Epithelial cell of esophagus (primary cell): Measurements from ENCODE around the gene TATDN2.

Experiments used
- DNase-seq: peaks from one replicate; pipeline ENCODE4 v3.0.0; 2010; ENCODE audit warnings: low read depth
- H3K4me3 ChIP-seq: 2 replicates; pipeline ENCODE4 v1.5.1; 2011; ENCODE audit warnings: mild to moderate bottlenecking, low read length, control low read depth
- TF ChIP-seq, protein P1 (sequence below): IDR thresholded peaks from 2 replicates; pipeline ENCODE4 v1.5.1; 2011; ENCODE audit warnings: low read depth, mild to moderate bottlenecking, low read length, control low read depth, inconsistent platforms; ENCODE audit not compliant: insufficient read depth; ENCODE audit errors: missing control alignments

TATDN2 gene

DNA sequence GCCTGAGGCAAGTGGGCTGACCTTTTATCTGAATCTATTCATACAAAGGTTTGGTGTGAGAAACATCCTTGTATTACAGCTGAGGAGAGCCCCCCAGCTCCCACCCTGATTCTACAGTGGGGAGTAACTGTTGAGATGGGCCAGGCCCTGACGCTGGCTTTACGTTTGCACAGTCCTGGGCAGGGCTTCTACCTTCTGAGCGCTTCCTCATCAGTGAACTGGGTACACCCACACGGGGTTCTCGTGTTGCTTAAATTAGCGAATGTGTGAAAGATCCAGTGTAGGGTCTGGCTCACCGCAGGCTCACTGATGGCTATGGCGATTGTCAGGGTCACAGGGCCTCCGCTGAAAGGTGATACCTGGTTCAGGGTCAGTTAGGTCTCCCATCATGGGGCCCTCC is 51.8 kb downstream of the TATDN2 start:
- TF ChIP-seq, protein P1, sequence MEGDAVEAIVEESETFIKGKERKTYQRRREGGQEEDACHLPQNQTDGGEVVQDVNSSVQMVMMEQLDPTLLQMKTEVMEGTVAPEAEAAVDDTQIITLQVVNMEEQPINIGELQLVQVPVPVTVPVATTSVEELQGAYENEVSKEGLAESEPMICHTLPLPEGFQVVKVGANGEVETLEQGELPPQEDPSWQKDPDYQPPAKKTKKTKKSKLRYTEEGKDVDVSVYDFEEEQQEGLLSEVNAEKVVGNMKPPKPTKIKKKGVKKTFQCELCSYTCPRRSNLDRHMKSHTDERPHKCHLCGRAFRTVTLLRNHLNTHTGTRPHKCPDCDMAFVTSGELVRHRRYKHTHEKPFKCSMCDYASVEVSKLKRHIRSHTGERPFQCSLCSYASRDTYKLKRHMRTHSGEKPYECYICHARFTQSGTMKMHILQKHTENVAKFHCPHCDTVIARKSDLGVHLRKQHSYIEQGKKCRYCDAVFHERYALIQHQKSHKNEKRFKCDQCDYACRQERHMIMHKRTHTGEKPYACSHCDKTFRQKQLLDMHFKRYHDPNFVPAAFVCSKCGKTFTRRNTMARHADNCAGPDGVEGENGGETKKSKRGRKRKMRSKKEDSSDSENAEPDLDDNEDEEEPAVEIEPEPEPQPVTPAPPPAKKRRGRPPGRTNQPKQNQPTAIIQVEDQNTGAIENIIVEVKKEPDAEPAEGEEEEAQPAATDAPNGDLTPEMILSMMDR = no peak
- DNase-seq = no peak
- H3K4me3 ChIP-seq = no peak overlapping the region

DNA sequence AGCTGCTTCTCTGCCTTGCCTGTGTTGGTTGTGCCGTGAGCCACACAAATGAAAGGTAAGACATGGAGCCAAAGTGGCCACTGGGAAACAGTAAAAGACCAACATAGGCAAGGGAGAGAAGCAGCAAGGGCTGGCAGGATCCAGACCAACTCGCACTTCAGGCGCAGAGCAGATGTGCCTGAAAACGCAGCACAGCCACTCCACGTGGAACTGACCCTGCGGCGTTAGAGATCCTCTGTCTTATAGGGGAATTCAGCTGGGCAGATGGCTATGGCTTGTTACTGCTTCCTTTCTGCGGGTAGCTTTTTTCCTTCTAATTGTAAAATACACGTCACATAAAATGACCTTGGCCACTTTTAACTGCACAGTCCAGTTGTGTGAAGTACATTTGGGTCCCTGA is 54.8 kb downstream of the TATDN2 start:
- TF ChIP-seq, protein P1 = no peak
- no peak for DNase-seq
- H3K4me3 ChIP-seq = no peak overlapping the region

DNA sequence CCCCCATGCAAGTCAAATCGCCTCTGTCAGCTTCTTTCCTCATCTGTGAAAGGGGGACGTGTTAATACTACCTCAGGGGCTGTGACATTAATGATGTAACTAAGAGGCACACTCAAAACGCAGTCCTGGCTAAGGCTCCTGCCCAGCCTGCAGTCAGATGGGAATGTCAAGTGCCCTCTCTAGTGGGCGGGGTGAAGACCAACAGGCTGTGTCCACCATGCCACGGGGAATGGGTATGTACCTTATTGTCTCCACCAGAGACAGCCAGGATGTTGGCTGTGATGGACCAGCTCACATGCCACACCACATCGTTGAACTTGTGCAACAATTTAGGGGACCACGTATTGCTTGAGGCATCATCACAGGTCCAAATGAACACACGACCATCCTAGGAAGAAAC is 55.5 kb downstream of the TATDN2 start:
- DNase-seq = no peak
- no peak overlapping the region for H3K4me3 ChIP-seq
- TF ChIP-seq, protein P1 = no peak

DNA sequence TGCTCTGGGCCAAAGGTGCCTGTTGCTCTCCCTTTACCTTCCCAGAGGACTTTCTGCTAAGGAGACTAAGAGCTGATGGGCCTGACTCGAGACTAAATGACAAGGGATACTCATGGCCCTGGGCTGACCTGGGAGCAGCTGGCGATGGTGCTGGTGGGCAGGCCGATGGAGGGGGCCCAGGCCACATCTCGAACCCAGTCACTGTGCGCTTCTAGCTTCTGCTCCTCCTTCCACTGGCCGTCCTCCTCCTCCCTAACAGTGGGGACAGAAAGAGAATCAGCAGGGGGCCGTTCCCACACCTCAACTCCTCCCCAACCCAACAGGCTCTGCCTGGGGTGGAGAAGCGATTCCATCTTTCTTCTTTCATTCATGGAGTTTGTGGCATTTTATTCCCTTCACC is 56.6 kb downstream of the TATDN2 start:
- DNase-seq = no peak
- TF ChIP-seq, protein P1 = no peak

DNA sequence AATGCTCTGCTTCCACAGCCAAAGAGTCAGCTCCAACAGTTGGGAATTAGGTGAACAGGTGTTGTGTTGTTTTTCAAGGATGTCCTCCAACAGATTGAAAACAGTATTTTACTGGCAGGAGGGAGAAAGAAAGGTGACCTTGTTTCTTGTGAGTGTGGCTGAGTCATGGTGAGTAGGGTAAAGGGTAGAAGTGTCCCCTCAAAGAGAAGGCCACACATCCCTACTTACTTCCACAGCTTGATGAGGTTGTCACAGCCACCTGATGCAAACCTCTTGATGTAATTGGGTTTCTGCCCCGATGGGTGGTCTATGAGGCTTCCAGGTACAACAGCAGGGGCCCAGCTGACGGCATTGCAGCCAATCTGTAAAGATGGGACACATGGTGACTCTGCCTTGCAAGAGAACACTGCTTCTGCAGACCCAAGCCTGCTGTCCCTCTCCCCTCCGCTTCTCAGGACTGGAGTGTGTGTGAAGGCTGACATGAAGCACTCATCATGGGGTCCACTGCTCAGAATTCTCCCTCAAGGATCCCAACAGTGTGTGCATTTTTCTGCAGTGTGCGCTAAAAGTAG is 57.2 kb downstream of the TATDN2 start:
- H3K4me3 ChIP-seq = no peak overlapping the region
- no peak for DNase-seq
- TF ChIP-seq, protein P1 = no peak

More for the DNA sequence above, 56.6 kb downstream of the TATDN2 start:
- H3K4me3 ChIP-seq = no peak overlapping the region

DNA sequence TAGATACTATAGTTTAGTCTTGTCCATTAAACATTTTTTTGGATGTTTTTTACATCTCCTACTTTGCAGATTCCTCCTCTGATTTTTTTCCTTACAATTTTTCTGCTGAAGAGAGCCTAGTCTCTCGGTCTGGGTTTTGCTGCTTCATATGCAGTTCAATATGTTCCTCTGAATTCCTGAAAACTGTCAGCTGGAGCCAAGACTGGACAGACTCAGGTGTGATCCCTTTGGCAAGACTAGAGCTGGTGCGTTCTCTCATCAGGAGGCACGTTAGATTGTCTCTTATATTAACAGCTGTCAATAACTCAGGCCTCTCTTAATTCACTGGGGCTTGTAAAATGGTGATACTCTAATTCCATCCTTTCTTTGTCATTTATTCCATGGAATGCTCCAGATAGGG is 57.9 kb downstream of the TATDN2 start:
- TF ChIP-seq, protein P1 = no peak
- H3K4me3 ChIP-seq = no peak overlapping the region
- no peak for DNase-seq

DNA sequence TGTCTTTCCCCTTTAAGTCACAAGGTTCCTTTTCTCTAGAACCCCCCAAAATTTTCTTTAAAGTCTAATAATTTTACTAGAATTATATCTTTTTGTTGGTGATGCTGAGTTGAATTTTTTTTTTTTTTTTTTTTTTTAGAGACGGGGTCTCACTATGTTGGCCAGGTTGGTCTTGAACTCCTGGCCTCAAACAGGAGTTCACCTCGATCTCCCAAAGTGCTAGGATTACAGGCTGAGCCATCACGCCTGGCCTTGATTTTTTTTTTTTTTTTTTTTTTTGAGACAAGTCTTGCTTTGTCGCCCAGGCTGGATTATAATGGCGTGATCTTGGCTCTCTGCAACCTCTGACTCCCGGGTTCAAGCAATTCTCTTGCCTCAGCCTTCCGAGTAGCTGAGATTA is 60.4 kb downstream of the TATDN2 start:
- DNase-seq = no peak
- H3K4me3 ChIP-seq = no peak overlapping the region
- TF ChIP-seq, protein P1 = no peak
